ENCODE data around the gene GALK1. TPM values are rescaled to one million over a fixed set of nuclear protein-coding genes. Genes with fewer than 3 reads are reported as not detected.
A peak's percentile ranks its signal among the peaks of the same experiment; 100 is the strongest.
"Not testable (repeated sequence)": the region's sequence is repeated elsewhere in the genome, so short reads cannot be mapped to it uniquely, and the experiment has no call there.

The GALK1 gene
- total and polyA plus RNA-seq, 9 of the 15 experiments (the other 6 are each of a cell fraction or from before 2014, with no cell fraction given): 0.45 to 51.6 (median 17.4) TPM

GRCh38 chr17:75811174-75811573, 46.2 kb upstream of the GALK1 start:
- WGBS (ENCODE audit: insufficient coverage, low coverage, missing lambda C conversion rate): 76% methylated on average over 7 of the region's 7 CpGs
- Histone ChIP-seq H3K9ac (ENCODE audit: insufficient read depth in 1 of 2, low read depth in 2 of 2, low read length in 2 of 2) (no peak overlapping the region), H3K9me1 (ENCODE audit: control insufficient read depth, insufficient read depth, low read length) (no peaks in the 10 kb centered on the region), H3K4me2 (ENCODE audit: insufficient read depth, low read length) (no peak overlapping the region), H3K4me1 (replicated peaks in 1 of 2; ENCODE audit: control insufficient read depth in 2 of 2, insufficient read depth in 2 of 2, low read length in 2 of 2) (peaks cover 10 to 29% of the 10 kb centered on the region in 2 experiments), H2AFZ (ENCODE audit: low read depth, low read length) (no peak overlapping the region), H3K4me3 (no peak overlapping the region), H3K79me2 (ENCODE audit: control insufficient read depth, insufficient read depth, low read length) (no peaks in the 10 kb centered on the region), H3K27ac (ENCODE audit: extremely low read depth, low read depth, low read length) (no peak overlapping the region), H3K9me3 (replicated peaks; ENCODE audit: control insufficient read depth, insufficient read depth, low read depth, low read length) (no peaks in the 10 kb centered on the region), H3K27me3 (ENCODE audit: control insufficient read depth in 2 of 2, insufficient read depth in 2 of 2, low read length in 2 of 2) (no peaks in the 10 kb centered on the region), H4K20me1 (replicated peaks; ENCODE audit: control insufficient read depth, insufficient read depth, low read length) (no peaks in the 10 kb centered on the region), H3K36me3 (ENCODE audit: control insufficient read depth, insufficient read depth, low read length) (peaks cover 48% of the 10 kb centered on the region; the same call in 2 of the 3 replicates)
- POLR2A ChIA-PET: interaction anchor here (0.5 kb wide), 1 partner anchor 30 kb away, joined by 5 read pairs; no protein-coding TSS in a partner anchor
- TF ChIP-seq ZNF316 (IDR thresholded peaks at IDR 0.05): peak; percentile 31
- TF ChIP-seq TSC22D4 (tag; IDR thresholded peaks at IDR 0.05): no peak
- TF ChIP-seq SMC3 (conservative IDR thresholded peaks at IDR 0.05; ENCODE audit: insufficient read depth, low read depth, low read length): no peak
- TF ChIP-seq ZNF282 (CRISPR knock-in tag; IDR thresholded peaks at IDR 0.05): no peak
- TF ChIP-seq HDAC2 (IDR thresholded peaks at IDR 0.05): no peak
- DNase-seq (ENCODE audit: extremely low read depth in 1 of 4, low spot score in 3 of 4): no peak
- in situ Hi-C loops (cut with MboI): no loop called here
- intact Hi-C loops (cut with micrococcal nuclease): no loop called here
- no peak for FAIRE-seq
- CTCF ChIA-PET (ENCODE audit: low intra/inter-chr PET ratio): no interaction called here
- no TSS peak for BruUV-seq (replicated peaks)
- no peak for ATAC-seq

- FAIRE-seq; H3K4me2 ChIP-seq (ENCODE audit: insufficient read depth, low read length); CTCF ChIA-PET (ENCODE audit: low intra/inter-chr PET ratio); H3K9me3 ChIP-seq (replicated peaks; ENCODE audit: control insufficient read depth, insufficient read depth, low read depth, low read length); DNase-seq (ENCODE audit: extremely low read depth in 1 of 4, low spot score in 3 of 4); H4K20me1 ChIP-seq (replicated peaks; ENCODE audit: control insufficient read depth, insufficient read depth, low read length); H3K4me3 ChIP-seq; H3K79me2 ChIP-seq (ENCODE audit: control insufficient read depth, insufficient read depth, low read length); H2AFZ ChIP-seq (ENCODE audit: low read depth, low read length); H3K27me3 ChIP-seq (ENCODE audit: control insufficient read depth in 2 of 2, insufficient read depth in 2 of 2, low read length in 2 of 2); H3K9me1 ChIP-seq (ENCODE audit: control insufficient read depth, insufficient read depth, low read length); in situ Hi-C loops (cut with MboI); intact Hi-C loops (cut with micrococcal nuclease); BruUV-seq (replicated peaks); ATAC-seq; H3K27ac ChIP-seq (ENCODE audit: extremely low read depth, low read depth, low read length); H3K9ac ChIP-seq (ENCODE audit: insufficient read depth in 1 of 2, low read depth in 2 of 2, low read length in 2 of 2): not testable (repeated sequence)
- H3K4me1 ChIP-seq (replicated peaks in 1 of 2; ENCODE audit: control insufficient read depth in 2 of 2, insufficient read depth in 2 of 2, low read length in 2 of 2): peaks cover 10 to 29% of the 10 kb centered on the region in 2 experiments
- 83% methylated on average over 11 of the region's 11 CpGs for WGBS (ENCODE audit: insufficient coverage, low coverage, missing lambda C conversion rate)
- H3K36me3 ChIP-seq (ENCODE audit: control insufficient read depth, insufficient read depth, low read length): peaks cover 48% of the 10 kb centered on the region; the same call in 2 of the 3 replicates
- POLR2A ChIA-PET: interaction anchor here (0.5 to 1.9 kb wide), 3 partner anchors 15 to 308 kb away, joined by 3 to 6 read pairs (median 5); no protein-coding TSS in a partner anchor
Measured at GRCh38 chr17:75810756-75811155, 45.8 kb upstream of the GALK1 start.

Measured in K562 (cell line).